ENCODE data around the gene METTL2B.
"Not testable (repeated sequence)": the region's sequence is repeated elsewhere in the genome, so short reads cannot be mapped to it uniquely, and the experiment has no call there.

DNA sequence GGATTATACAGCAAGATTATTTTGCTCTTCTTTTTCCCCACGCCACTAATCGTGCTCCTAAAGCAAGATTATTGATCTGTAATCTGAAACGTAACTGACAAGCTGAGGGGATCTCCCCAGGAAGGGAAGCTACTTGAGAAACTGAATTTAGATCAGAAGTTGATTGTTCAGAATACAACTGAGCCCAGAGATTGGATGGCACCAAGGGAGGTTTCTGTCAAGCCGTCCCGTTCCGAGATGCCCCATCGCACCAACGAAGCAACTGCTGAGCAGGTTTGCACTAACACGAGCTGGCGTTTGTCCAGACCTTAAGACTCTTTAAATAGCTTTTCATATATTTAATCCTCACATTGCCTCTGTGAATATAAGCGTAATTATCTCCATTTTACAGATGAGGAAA lies 35.1 kb downstream of the METTL2B start:
- not testable (repeated sequence) for TF ChIP-seq FOXJ3 (CRISPR knock-in tag; IDR thresholded peaks at IDR 0.05; ENCODE audit: borderline replicate concordance); PRRX2 (CRISPR knock-in tag; IDR thresholded peaks at IDR 0.05); NFE2L1 (CRISPR knock-in tag; IDR thresholded peaks at IDR 0.05)
- TF ChIP-seq, protein P1, sequence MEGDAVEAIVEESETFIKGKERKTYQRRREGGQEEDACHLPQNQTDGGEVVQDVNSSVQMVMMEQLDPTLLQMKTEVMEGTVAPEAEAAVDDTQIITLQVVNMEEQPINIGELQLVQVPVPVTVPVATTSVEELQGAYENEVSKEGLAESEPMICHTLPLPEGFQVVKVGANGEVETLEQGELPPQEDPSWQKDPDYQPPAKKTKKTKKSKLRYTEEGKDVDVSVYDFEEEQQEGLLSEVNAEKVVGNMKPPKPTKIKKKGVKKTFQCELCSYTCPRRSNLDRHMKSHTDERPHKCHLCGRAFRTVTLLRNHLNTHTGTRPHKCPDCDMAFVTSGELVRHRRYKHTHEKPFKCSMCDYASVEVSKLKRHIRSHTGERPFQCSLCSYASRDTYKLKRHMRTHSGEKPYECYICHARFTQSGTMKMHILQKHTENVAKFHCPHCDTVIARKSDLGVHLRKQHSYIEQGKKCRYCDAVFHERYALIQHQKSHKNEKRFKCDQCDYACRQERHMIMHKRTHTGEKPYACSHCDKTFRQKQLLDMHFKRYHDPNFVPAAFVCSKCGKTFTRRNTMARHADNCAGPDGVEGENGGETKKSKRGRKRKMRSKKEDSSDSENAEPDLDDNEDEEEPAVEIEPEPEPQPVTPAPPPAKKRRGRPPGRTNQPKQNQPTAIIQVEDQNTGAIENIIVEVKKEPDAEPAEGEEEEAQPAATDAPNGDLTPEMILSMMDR (IDR thresholded peaks at IDR 0.05): not testable (repeated sequence)
